ENCODE results near the gene RAI1.

Gene RAI1

GRCh38 chr17:17645961-17646360 is 35.3 kb upstream of the RAI1 start:
- no peak overlapping the region for H3K9ac ChIP-seq (ENCODE audit: low read length)
- H3K4me1 ChIP-seq (ENCODE audit: control insufficient read depth, insufficient read depth, low read length): no peaks in the 10 kb centered on the region
- no peak overlapping the region for H3K27ac ChIP-seq (ENCODE audit: low read depth, low read length)
- no peaks in the 10 kb centered on the region for H3K36me3 ChIP-seq (ENCODE audit: control insufficient read depth, insufficient read depth, low read length)
- H3K27me3 ChIP-seq (ENCODE audit: control insufficient read depth, insufficient read depth, low read length): no peaks in the 10 kb centered on the region
- H3K4me3 ChIP-seq (ENCODE audit: low read length): no peak overlapping the region

- no peaks in the 10 kb centered on the region for H3K36me3 ChIP-seq (ENCODE audit: control insufficient read depth, insufficient read depth, low read length)
- no peak overlapping the region for H3K4me3 ChIP-seq (ENCODE audit: low read length)
- no peaks in the 10 kb centered on the region for H3K4me1 ChIP-seq (ENCODE audit: control insufficient read depth, insufficient read depth, low read length)
- no peaks in the 10 kb centered on the region for H3K27me3 ChIP-seq (ENCODE audit: control insufficient read depth, insufficient read depth, low read length)
- no peak overlapping the region for H3K9ac ChIP-seq (ENCODE audit: low read length)
- H3K27ac ChIP-seq (ENCODE audit: low read depth, low read length): no peak overlapping the region
These were observed 33.6 kb upstream of the RAI1 start for GRCh38 chr17:17647524-17648178.

GRCh38 chr17:17648762-17649161 is 32.5 kb upstream of the RAI1 start:
- Histone ChIP-seq H3K27ac (ENCODE audit: low read depth, low read length) (no peak overlapping the region), H3K4me1 (ENCODE audit: control insufficient read depth, insufficient read depth, low read length) (no peaks in the 10 kb centered on the region), H3K9ac (ENCODE audit: low read length) (no peak overlapping the region), H3K4me3 (ENCODE audit: low read length) (no peak overlapping the region), H3K27me3 (ENCODE audit: control insufficient read depth, insufficient read depth, low read length) (no peaks in the 10 kb centered on the region), H3K36me3 (ENCODE audit: control insufficient read depth, insufficient read depth, low read length) (no peaks in the 10 kb centered on the region)

- no peaks in the 10 kb centered on the region for H3K4me1 ChIP-seq (ENCODE audit: control insufficient read depth, insufficient read depth, low read length)
- H3K9ac ChIP-seq (ENCODE audit: low read length): no peak overlapping the region
- H3K36me3 ChIP-seq (ENCODE audit: control insufficient read depth, insufficient read depth, low read length): no peaks in the 10 kb centered on the region
- no peak overlapping the region for H3K27ac ChIP-seq (ENCODE audit: low read depth, low read length)
- no peak overlapping the region for H3K4me3 ChIP-seq (ENCODE audit: low read length)
- no peaks in the 10 kb centered on the region for H3K27me3 ChIP-seq (ENCODE audit: control insufficient read depth, insufficient read depth, low read length)
These were observed 30.3 kb upstream of the RAI1 start for GRCh38 chr17:17650959-17651358.

GRCh38 chr17:17653343-17653742 is 27.9 kb upstream of the RAI1 start:
- Histone ChIP-seq H3K36me3 (ENCODE audit: control insufficient read depth, insufficient read depth, low read length) (no peaks in the 10 kb centered on the region), H3K27me3 (ENCODE audit: control insufficient read depth, insufficient read depth, low read length) (no peaks in the 10 kb centered on the region), H3K4me1 (ENCODE audit: control insufficient read depth, insufficient read depth, low read length) (no peaks in the 10 kb centered on the region), H3K27ac (ENCODE audit: low read depth, low read length) (no peak overlapping the region), H3K9ac (ENCODE audit: low read length) (no peak overlapping the region), H3K4me3 (ENCODE audit: low read length) (no peak overlapping the region)

- H3K27ac ChIP-seq (ENCODE audit: low read depth, low read length): no peak overlapping the region
- no peaks in the 10 kb centered on the region for H3K27me3 ChIP-seq (ENCODE audit: control insufficient read depth, insufficient read depth, low read length)
- no peak overlapping the region for H3K9ac ChIP-seq (ENCODE audit: low read length)
- H3K4me3 ChIP-seq (ENCODE audit: low read length): no peak overlapping the region
- H3K36me3 ChIP-seq (ENCODE audit: control insufficient read depth, insufficient read depth, low read length): no peaks in the 10 kb centered on the region
- no peaks in the 10 kb centered on the region for H3K4me1 ChIP-seq (ENCODE audit: control insufficient read depth, insufficient read depth, low read length)
These were observed 21.9 kb upstream of the RAI1 start for GRCh38 chr17:17659340-17659739.

- H3K4me3 ChIP-seq (ENCODE audit: low read length): no peak overlapping the region
- no peak overlapping the region for H3K27ac ChIP-seq (ENCODE audit: low read depth, low read length)
These were observed 20.1 kb upstream of the RAI1 start for GRCh38 chr17:17661134-17661533.

GRCh38 chr17:17661834-17662385 is 19.3 kb upstream of the RAI1 start:
- H3K27me3 ChIP-seq (ENCODE audit: control insufficient read depth, insufficient read depth, low read length): no peaks in the 10 kb centered on the region
- no peaks in the 10 kb centered on the region for H3K36me3 ChIP-seq (ENCODE audit: control insufficient read depth, insufficient read depth, low read length)
- no peak overlapping the region for H3K9ac ChIP-seq (ENCODE audit: low read length)
- no peaks in the 10 kb centered on the region for H3K4me1 ChIP-seq (ENCODE audit: control insufficient read depth, insufficient read depth, low read length)
- H3K27ac ChIP-seq (ENCODE audit: low read depth, low read length): no peak overlapping the region
- H3K4me3 ChIP-seq (ENCODE audit: low read length): no peak overlapping the region

More at GRCh38 chr17:17661134-17661533, 20.1 kb upstream of the RAI1 start:
- Histone ChIP-seq H3K27me3 (ENCODE audit: control insufficient read depth, insufficient read depth, low read length) (no peaks in the 10 kb centered on the region), H3K36me3 (ENCODE audit: control insufficient read depth, insufficient read depth, low read length) (no peaks in the 10 kb centered on the region), H3K4me1 (ENCODE audit: control insufficient read depth, insufficient read depth, low read length) (no peaks in the 10 kb centered on the region), H3K9ac (ENCODE audit: low read length) (no peak overlapping the region)

- no peaks in the 10 kb centered on the region for H3K4me1 ChIP-seq (ENCODE audit: control insufficient read depth, insufficient read depth, low read length)
- H3K27me3 ChIP-seq (ENCODE audit: control insufficient read depth, insufficient read depth, low read length): no peaks in the 10 kb centered on the region
- H3K9ac ChIP-seq (ENCODE audit: low read length): no peak overlapping the region
- no peaks in the 10 kb centered on the region for H3K36me3 ChIP-seq (ENCODE audit: control insufficient read depth, insufficient read depth, low read length)
- H3K27ac ChIP-seq (ENCODE audit: low read depth, low read length): no peak overlapping the region
- no peak overlapping the region for H3K4me3 ChIP-seq (ENCODE audit: low read length)
These were observed 17.8 kb upstream of the RAI1 start for GRCh38 chr17:17663160-17664063.

GRCh38 chr17:17664064-17664452 is 17.2 kb upstream of the RAI1 start:
- H3K4me3 ChIP-seq (ENCODE audit: low read length): no peak overlapping the region
- no peaks in the 10 kb centered on the region for H3K36me3 ChIP-seq (ENCODE audit: control insufficient read depth, insufficient read depth, low read length)
- no peaks in the 10 kb centered on the region for H3K4me1 ChIP-seq (ENCODE audit: control insufficient read depth, insufficient read depth, low read length)
- H3K27me3 ChIP-seq (ENCODE audit: control insufficient read depth, insufficient read depth, low read length): no peaks in the 10 kb centered on the region
- no peak overlapping the region for H3K9ac ChIP-seq (ENCODE audit: low read length)
- no peak overlapping the region for H3K27ac ChIP-seq (ENCODE audit: low read depth, low read length)

- no peak overlapping the region for H3K27ac ChIP-seq (ENCODE audit: low read depth, low read length)
- no peaks in the 10 kb centered on the region for H3K27me3 ChIP-seq (ENCODE audit: control insufficient read depth, insufficient read depth, low read length)
- H3K4me3 ChIP-seq (ENCODE audit: low read length): no peak overlapping the region
- H3K9ac ChIP-seq (ENCODE audit: low read length): no peak overlapping the region
- H3K4me1 ChIP-seq (ENCODE audit: control insufficient read depth, insufficient read depth, low read length): no peaks in the 10 kb centered on the region
- H3K36me3 ChIP-seq (ENCODE audit: control insufficient read depth, insufficient read depth, low read length): no peaks in the 10 kb centered on the region
These were observed 16.0 kb upstream of the RAI1 start for GRCh38 chr17:17665255-17665654.

- Histone ChIP-seq H3K4me3 (ENCODE audit: low read length) (no peak overlapping the region), H3K9ac (ENCODE audit: low read length) (no peak overlapping the region), H3K4me1 (ENCODE audit: control insufficient read depth, insufficient read depth, low read length) (no peaks in the 10 kb centered on the region), H3K27me3 (ENCODE audit: control insufficient read depth, insufficient read depth, low read length) (no peaks in the 10 kb centered on the region), H3K36me3 (ENCODE audit: control insufficient read depth, insufficient read depth, low read length) (no peaks in the 10 kb centered on the region), H3K27ac (ENCODE audit: low read depth, low read length) (no peak overlapping the region)
These were observed 15.0 kb upstream of the RAI1 start for GRCh38 chr17:17666111-17666714.

All from rectal smooth muscle tissue (tissue), 1 donor.